Fibroblast of skin of scalp (primary cell): ENCODE data around the gene MAEA.

Source experiments
- DNase-seq: peaks from one replicate; pipeline ENCODE4 v3.0.0-alpha.2; 2013

MAEA gene

GRCh38 chr4:1380368-1381151 lies 90.9 kb downstream of the MAEA start:
- no peak for DNase-seq

GRCh38 chr4:1381181-1381621 lies 91.5 kb downstream of the MAEA start:
- no peak for DNase-seq

- no peak for DNase-seq
Measured at GRCh38 chr4:1381944-1382541, 92.4 kb downstream of the MAEA start.

GRCh38 chr4:1382776-1383727 lies 93.4 kb downstream of the MAEA start:
- no peak for DNase-seq

- DNase-seq: no peak
Measured at GRCh38 chr4:1383728-1384591, 94.3 kb downstream of the MAEA start.

- no peak for DNase-seq
Measured at GRCh38 chr4:1384675-1385372, 95.1 kb downstream of the MAEA start.

GRCh38 chr4:1385373-1386340 lies 96.0 kb downstream of the MAEA start:
- DNase-seq: no peak
